Measurements from ENCODE around the gene CYP19A1. TPM values are rescaled to one million over a fixed set of nuclear protein-coding genes. Genes with fewer than 3 reads are reported as not detected.

CYP19A1 gene
- total and polyA plus RNA-seq, 2 of the 8 experiments (the other 6 are each of a cell fraction or from before 2014, with no cell fraction given), result not detected

- no peak overlapping the region for H3K56ac ChIP-seq (replicated peaks; ENCODE audit: insufficient read length, low read depth, low read length)
- no peak overlapping the region for H3K27ac ChIP-seq (ENCODE audit: low read depth, low read length)
- H3K36me3 ChIP-seq (ENCODE audit: control insufficient read depth in 2 of 4, insufficient read depth in 4 of 4, low read length in 3 of 4), result no peaks in the 10 kb centered on the region
- FAIRE-seq (no peak), DNase-seq (ENCODE audit: low read depth in 1 of 2, low spot score in 2 of 2) (no peak)
- 91% methylated on average over 6 of the region's 6 CpGs; no CpG with 5 or more reads in 1 of the 2 experiments for WGBS, 2 experiments (ENCODE audit: extremely low coverage in 1 of 2, insufficient coverage in 1 of 2, insufficient read length in 1 of 2, insufficient replicate concordance in 2 of 2, low coverage in 1 of 2, low lambda C conversion rate in 2 of 2, missing lambda C conversion rate in 1 of 2)
- H2BK15ac ChIP-seq (ENCODE audit: low read length), result no peak overlapping the region
- no peaks in the 10 kb centered on the region for H3K9me3 ChIP-seq (ENCODE audit: insufficient read depth in 2 of 2, low read depth in 1 of 2, low read length in 1 of 2)
- H2BK5ac ChIP-seq (ENCODE audit: low read depth, low read length), result no peak overlapping the region
- H3K4me3 ChIP-seq (ENCODE audit: extremely low read depth in 1 of 4, insufficient read depth in 2 of 4, low read depth in 3 of 4, low read length in 4 of 4), result no peak overlapping the region
- H2BK20ac ChIP-seq (ENCODE audit: low read length), result no peak overlapping the region
- ChIA-PET POLR2A (ENCODE audit: partially characterized antibody) (no interaction called here), CTCF (ENCODE audit: partially characterized antibody) (interaction anchor here (0.6 to 12.0 kb wide), 12 partner anchors 15 to 154 kb away, joined by 3 to 263 read pairs (median 10); no protein-coding TSS in a partner anchor)
- no peaks in the 10 kb centered on the region for H3K79me1 ChIP-seq (ENCODE audit: low read depth, low read length)
- H3K23me2 ChIP-seq (ENCODE audit: low read depth, low read length), result no peaks in the 10 kb centered on the region
- H3K79me2 ChIP-seq (ENCODE audit: control insufficient read depth in 1 of 2, insufficient read depth in 2 of 2, low read length in 2 of 2), result no peaks in the 10 kb centered on the region
- H3K23ac ChIP-seq (ENCODE audit: insufficient read length), result no peak overlapping the region
- no peak overlapping the region for H2AFZ ChIP-seq (ENCODE audit: low read length)
- no peak overlapping the region for H3K9ac ChIP-seq (replicated peaks in 1 of 4; ENCODE audit: extremely low read depth in 1 of 4, low read depth in 3 of 4, low read length in 3 of 4)
- H3K14ac ChIP-seq (ENCODE audit: insufficient read length), result no peak overlapping the region
- H2AK5ac ChIP-seq (ENCODE audit: low read depth, low read length), result no peak overlapping the region
- H4K91ac ChIP-seq (replicated peaks; ENCODE audit: insufficient read length, low read length), result no peak overlapping the region
- H4K5ac ChIP-seq (ENCODE audit: insufficient read length, low read depth, low read length), result no peak overlapping the region
- H3K18ac ChIP-seq (ENCODE audit: extremely low read depth, low read length), result no peak overlapping the region
- H3K4ac ChIP-seq (replicated peaks; ENCODE audit: insufficient read length, low read depth, low read length), result no peak overlapping the region
- H4K8ac ChIP-seq (ENCODE audit: extremely low read depth, insufficient read depth, low read length), result no peak overlapping the region
- no peak overlapping the region for H2BK120ac ChIP-seq (replicated peaks; ENCODE audit: low read depth, low read length)
- H3K27me3 ChIP-seq (replicated peaks in 1 of 4; ENCODE audit: control insufficient read depth in 3 of 4, extremely low read depth in 1 of 4, insufficient read depth in 3 of 4, low read length in 3 of 4), result no peaks in the 10 kb centered on the region
- no peak overlapping the region for H3K4me2 ChIP-seq (ENCODE audit: insufficient read depth in 1 of 2, low read depth in 2 of 2, low read length in 2 of 2)
- H2BK12ac ChIP-seq (ENCODE audit: low read depth, low read length), result no peak overlapping the region
- no peaks in the 10 kb centered on the region for H3K4me1 ChIP-seq (replicated peaks in 1 of 4; ENCODE audit: control insufficient read depth in 3 of 4, insufficient read depth in 4 of 4, low read length in 3 of 4)
- peaks cover 0 to 2% of the 10 kb centered on the region in 2 experiments for H4K20me1 ChIP-seq (replicated peaks in 1 of 2; ENCODE audit: control insufficient read depth in 1 of 2, insufficient read depth in 2 of 2, low read length in 2 of 2)
- TF ChIP-seq USF2 (IDR thresholded peaks at IDR 0.05; ENCODE audit: low read length), result no peak
- no peak for TF ChIP-seq HDAC2 (IDR thresholded peaks at IDR 0.05; ENCODE audit: borderline replicate concordance in 1 of 2, low read depth in 2 of 2, low read length in 2 of 2)
- TF ChIP-seq RFX5 (IDR thresholded peaks at IDR 0.05; ENCODE audit: borderline replicate concordance, low read depth, low read length), result no peak
- TF ChIP-seq ASH2L (IDR thresholded peaks at IDR 0.05; ENCODE audit: low read length), result no peak
- TF ChIP-seq SRF (IDR thresholded peaks at IDR 0.05; ENCODE audit: low read depth, low read length), result no peak
- TF ChIP-seq CTCF (IDR thresholded peaks at IDR 0.05; ENCODE audit: control extremely low read depth in 1 of 3, insufficient read depth in 1 of 3, low read depth in 1 of 3, low read length in 3 of 3), result no peak
- TF ChIP-seq EZH2 (IDR thresholded peaks at IDR 0.05; ENCODE audit: low read depth, low read length, severe bottlenecking), result no peak
- no peak for TF ChIP-seq SP1 (IDR thresholded peaks at IDR 0.05; ENCODE audit: low read depth, low read length)
- no peak for TF ChIP-seq SIN3A (conservative IDR thresholded peaks at IDR 0.05 in 1 of 2, IDR thresholded peaks at IDR 0.05 in 1 of 2; ENCODE audit: low read depth in 1 of 2, low read length in 2 of 2)
- no peak for TF ChIP-seq TAF1 (IDR thresholded peaks at IDR 0.05; ENCODE audit: low read depth, low read length)
Observed at GRCh38 chr15:51284871-51285270, 53.5 kb downstream of the CYP19A1 start.
